Retinal pigment epithelial cell (primary cell): Measurements from ENCODE around the gene PKD1L1.

Experiments
- DNase-seq: peaks from one replicate; pipeline ENCODE4 v3.0.0-alpha.2; 2010; ENCODE audit warnings: low read depth
- H3K4me3 ChIP-seq: 2 replicates; pipeline ENCODE4 v1.5.1; 2011; ENCODE audit warnings: mild to moderate bottlenecking, low read length, control low read depth, moderate library complexity
- CTCF ChIP-seq: conservative IDR thresholded peaks from 2 replicates; pipeline ENCODE4 v1.5.1; 2011; ENCODE audit warnings: low read depth, low read length, control low read depth, inconsistent platforms

Gene PKD1L1

GRCh38 chr7:47743965-47744591 is 204.2 kb downstream of the PKD1L1 start:
- no peak for TF ChIP-seq CTCF
- DNase-seq, result no peak

GRCh38 chr7:47741984-47742383 is 206.3 kb downstream of the PKD1L1 start:
- no peak overlapping the region for H3K4me3 ChIP-seq
- no peak for DNase-seq
- no peak for TF ChIP-seq CTCF

More at GRCh38 chr7:47743965-47744591, 204.2 kb downstream of the PKD1L1 start:
- no peak overlapping the region for H3K4me3 ChIP-seq

GRCh38 chr7:47739891-47740290 is 208.4 kb downstream of the PKD1L1 start:
- TF ChIP-seq CTCF, result no peak
- no peak for DNase-seq
- no peak overlapping the region for H3K4me3 ChIP-seq

- no peak for TF ChIP-seq CTCF
- no peak for DNase-seq
- H3K4me3 ChIP-seq, result no peak overlapping the region
Observed at GRCh38 chr7:47739301-47739875, 208.9 kb downstream of the PKD1L1 start.

- H3K4me3 ChIP-seq, result no peak overlapping the region
- no peak for DNase-seq
- no peak for TF ChIP-seq CTCF
Observed at GRCh38 chr7:47738563-47739166, 209.6 kb downstream of the PKD1L1 start.

GRCh38 chr7:47737601-47738000 is 210.7 kb downstream of the PKD1L1 start:
- H3K4me3 ChIP-seq, result no peak overlapping the region
- DNase-seq, result no peak
- no peak for TF ChIP-seq CTCF
